NK-92 treated with Interleukin-12 subunit alpha and Interleukin-12 subunit beta, amount 100 ng/mL, for 24 hours (cell line): ENCODE data around the gene NRTN.
"Not testable (repeated sequence)": the region's sequence is repeated elsewhere in the genome, so short reads cannot be mapped to it uniquely, and the experiment has no call there.

Experiments
- DNase-seq: peaks from one replicate; lab custom pipeline; 2025; lab: John Stamatoyannopoulos, UW

Gene NRTN

GRCh38 chr19:5838353-5839064 lies 33.6 kb downstream of the NRTN start:
- DNase-seq = no peak

GRCh38 chr19:5839065-5840017 lies 34.5 kb downstream of the NRTN start, which contains the start of gene FUT6:
Gene FUT6 (minus strand): TSS chr19:5839702. CDS start chr19:5832567, 7,135 bp downstream.
- DNase-seq = no peak

- DNase-seq = not testable (repeated sequence)
These were observed 36.9 kb downstream of the NRTN start for GRCh38 chr19:5841735-5842111.

GRCh38 chr19:5843295-5843927 lies 38.5 kb downstream of the NRTN start:
- no peak for DNase-seq

GRCh38 chr19:5844456-5845433 lies 39.9 kb downstream of the NRTN start:
- DNase-seq = no peak

- not testable (repeated sequence) for DNase-seq
These were observed 43.0 kb downstream of the NRTN start for GRCh38 chr19:5847846-5848245.

GRCh38 chr19:5848621-5849020 lies 43.8 kb downstream of the NRTN start:
- DNase-seq = not testable (repeated sequence)

GRCh38 chr19:5850189-5850588 lies 45.3 kb downstream of the NRTN start:
- DNase-seq = no peak

- no peak for DNase-seq
These were observed 46.0 kb downstream of the NRTN start for GRCh38 chr19:5850743-5851293.

GRCh38 chr19:5851302-5851701 lies 46.4 kb downstream of the NRTN start, which contains the start of gene FUT3:
Gene FUT3 (minus strand): TSS chr19:5851449.
- DNase-seq = no peak

- not testable (repeated sequence) for DNase-seq
These were observed 49.3 kb downstream of the NRTN start for GRCh38 chr19:5854121-5854520.

- DNase-seq = not testable (repeated sequence)
These were observed 50.3 kb downstream of the NRTN start for GRCh38 chr19:5855151-5855550.

- no peak for DNase-seq
These were observed 52.6 kb downstream of the NRTN start for GRCh38 chr19:5857203-5858081.

- DNase-seq = no peak
These were observed 58.3 kb downstream of the NRTN start for GRCh38 chr19:5863030-5863665.

GRCh38 chr19:5864013-5864720 lies 59.3 kb downstream of the NRTN start:
- no peak for DNase-seq

GRCh38 chr19:5864725-5865486 lies 60.0 kb downstream of the NRTN start:
- DNase-seq = no peak

- DNase-seq = no peak
These were observed 60.9 kb downstream of the NRTN start for GRCh38 chr19:5865772-5866171.
